ENCODE results near the gene KIF13A.

KIF13A gene

DNA sequence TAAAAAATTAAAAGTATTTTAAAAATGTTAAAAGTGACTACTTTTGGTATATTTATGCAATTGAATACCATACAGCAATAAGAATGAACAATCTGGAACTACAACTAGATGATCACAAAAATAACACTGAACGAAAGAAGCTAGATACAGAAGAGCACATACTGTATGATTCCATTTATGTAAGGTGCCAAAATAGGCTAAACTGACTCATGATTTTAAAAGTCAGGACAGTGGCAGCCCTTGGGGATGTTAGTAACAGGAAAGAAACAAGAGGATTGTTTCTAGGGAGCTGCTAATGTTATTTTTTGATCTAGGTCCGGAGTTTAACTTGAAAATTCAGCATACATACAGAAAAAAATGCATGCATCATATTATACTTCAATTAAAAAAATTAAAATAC is 42.3 kb downstream of the KIF13A start:
- no peak overlapping the region for H3K27ac ChIP-seq (ENCODE audit: low read length)
- H3K36me3 ChIP-seq (ENCODE audit: insufficient read depth, low read depth, low read length) = no peaks in the 10 kb centered on the region
- peaks cover 7% of the 10 kb centered on the region; the same call in 1 of the 2 replicates for H3K4me1 ChIP-seq (ENCODE audit: insufficient read depth, low read length)
- H3K9me3 ChIP-seq (ENCODE audit: insufficient read depth, low read depth, low read length) = no peaks in the 10 kb centered on the region
- no peaks in the 10 kb centered on the region for H3K27me3 ChIP-seq (ENCODE audit: insufficient read depth, low read length)
- no peak overlapping the region for H3K4me3 ChIP-seq (ENCODE audit: low read length)
- H3K9ac ChIP-seq (ENCODE audit: low read depth, low read length) = no peak overlapping the region

DNA sequence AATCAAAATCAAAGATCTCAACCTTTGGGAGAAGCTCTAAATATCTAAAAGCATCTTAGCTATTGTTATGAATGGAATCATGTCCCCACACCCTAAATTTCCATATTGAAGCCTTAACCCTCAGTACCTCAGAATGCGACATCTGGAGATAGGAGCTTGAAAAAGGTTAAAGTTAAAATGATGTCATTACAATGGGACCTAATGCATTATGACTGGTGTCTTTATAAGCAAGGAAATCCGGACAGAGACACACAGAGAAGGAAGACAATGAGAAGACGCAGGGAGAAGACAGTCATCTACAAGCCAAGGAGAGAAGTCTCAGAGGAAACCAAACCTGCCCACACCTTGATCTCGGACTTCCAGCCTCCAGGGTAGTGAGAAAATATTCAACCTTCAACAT is 46.1 kb downstream of the KIF13A start:
- no peak overlapping the region for H3K27ac ChIP-seq (ENCODE audit: low read length)
- peaks cover 25% of the 10 kb centered on the region for H3K4me1 ChIP-seq (ENCODE audit: insufficient read depth, low read length)
- H3K4me3 ChIP-seq (ENCODE audit: low read length) = no peak overlapping the region
- H3K27me3 ChIP-seq (ENCODE audit: insufficient read depth, low read length) = no peaks in the 10 kb centered on the region
- H3K36me3 ChIP-seq (ENCODE audit: insufficient read depth, low read depth, low read length) = no peaks in the 10 kb centered on the region
- no peak overlapping the region for H3K9ac ChIP-seq (ENCODE audit: low read depth, low read length)
- H3K9me3 ChIP-seq (ENCODE audit: insufficient read depth, low read depth, low read length) = no peaks in the 10 kb centered on the region

DNA sequence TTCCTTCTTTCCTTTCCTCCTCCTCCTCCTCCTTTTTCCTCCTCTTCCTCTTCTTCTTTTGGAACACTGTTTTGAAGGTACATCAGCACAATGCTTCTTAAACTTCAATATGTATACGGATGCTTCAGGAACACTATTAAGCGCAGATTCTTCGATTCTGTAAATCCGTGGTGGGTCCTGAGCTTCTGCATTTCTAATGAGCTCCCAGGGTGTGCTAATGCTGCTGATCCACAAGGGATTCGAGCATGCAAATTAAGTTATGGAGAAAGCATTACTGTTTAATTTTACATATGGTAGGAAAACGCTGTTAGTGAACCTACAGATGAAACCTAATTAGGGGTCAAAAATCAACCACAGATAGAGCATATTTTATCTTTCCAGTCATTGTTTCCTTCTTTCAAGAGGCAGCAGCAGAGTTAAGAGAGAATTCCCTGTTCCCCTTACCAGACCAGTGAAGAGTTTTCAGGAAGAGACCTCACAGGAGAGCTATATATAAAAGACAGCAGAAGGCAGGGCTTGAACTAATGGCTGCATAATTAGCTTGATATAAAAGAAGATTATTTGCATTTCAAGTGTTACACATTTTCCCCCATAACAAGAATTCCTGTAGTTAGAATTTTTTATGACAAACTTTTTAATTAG is 47.2 kb downstream of the KIF13A start:
- H3K4me1 ChIP-seq (ENCODE audit: insufficient read depth, low read length) = peaks cover 32% of the 10 kb centered on the region
- H3K36me3 ChIP-seq (ENCODE audit: insufficient read depth, low read depth, low read length) = no peaks in the 10 kb centered on the region
- H3K9ac ChIP-seq (ENCODE audit: low read depth, low read length) = peak overlapping the region; percentile 19; the same call in 1 of the 2 replicates
- no peaks in the 10 kb centered on the region for H3K9me3 ChIP-seq (ENCODE audit: insufficient read depth, low read depth, low read length)
- no peaks in the 10 kb centered on the region for H3K27me3 ChIP-seq (ENCODE audit: insufficient read depth, low read length)
- no peak overlapping the region for H3K27ac ChIP-seq (ENCODE audit: low read length)
- H3K4me3 ChIP-seq (ENCODE audit: low read length) = peak overlapping the region; percentile 71

DNA sequence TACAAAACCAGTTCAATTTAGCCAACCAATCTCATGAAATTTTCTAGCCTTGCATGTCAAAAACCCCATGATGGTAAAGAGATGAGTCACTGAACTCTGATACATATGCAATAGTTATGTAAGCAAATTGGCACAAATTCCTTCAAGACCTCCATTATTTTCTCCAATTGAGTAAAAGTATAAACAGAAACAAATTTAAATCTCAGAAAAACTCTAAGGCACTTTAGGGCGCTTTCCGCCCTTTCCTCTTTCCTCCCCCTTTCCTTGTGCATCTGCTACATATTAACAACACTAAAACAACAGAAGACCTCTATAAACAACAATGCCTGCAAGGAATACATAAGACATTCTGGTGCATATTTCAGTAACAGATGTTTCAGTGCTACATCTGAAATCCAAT is 48.5 kb downstream of the KIF13A start:
- Histone ChIP-seq H3K4me3 (ENCODE audit: low read length) (peak overlapping the region; percentile 71; the same call in 1 of the 2 replicates), H3K27ac (ENCODE audit: low read length) (no peak overlapping the region), H3K36me3 (ENCODE audit: insufficient read depth, low read depth, low read length) (no peaks in the 10 kb centered on the region), H3K9me3 (ENCODE audit: insufficient read depth, low read depth, low read length) (no peaks in the 10 kb centered on the region), H3K27me3 (ENCODE audit: insufficient read depth, low read length) (no peaks in the 10 kb centered on the region), H3K9ac (ENCODE audit: low read depth, low read length) (peak overlapping the region; percentile 52; the same call in 1 of the 2 replicates), H3K4me1 (ENCODE audit: insufficient read depth, low read length) (peaks cover 35% of the 10 kb centered on the region)

DNA sequence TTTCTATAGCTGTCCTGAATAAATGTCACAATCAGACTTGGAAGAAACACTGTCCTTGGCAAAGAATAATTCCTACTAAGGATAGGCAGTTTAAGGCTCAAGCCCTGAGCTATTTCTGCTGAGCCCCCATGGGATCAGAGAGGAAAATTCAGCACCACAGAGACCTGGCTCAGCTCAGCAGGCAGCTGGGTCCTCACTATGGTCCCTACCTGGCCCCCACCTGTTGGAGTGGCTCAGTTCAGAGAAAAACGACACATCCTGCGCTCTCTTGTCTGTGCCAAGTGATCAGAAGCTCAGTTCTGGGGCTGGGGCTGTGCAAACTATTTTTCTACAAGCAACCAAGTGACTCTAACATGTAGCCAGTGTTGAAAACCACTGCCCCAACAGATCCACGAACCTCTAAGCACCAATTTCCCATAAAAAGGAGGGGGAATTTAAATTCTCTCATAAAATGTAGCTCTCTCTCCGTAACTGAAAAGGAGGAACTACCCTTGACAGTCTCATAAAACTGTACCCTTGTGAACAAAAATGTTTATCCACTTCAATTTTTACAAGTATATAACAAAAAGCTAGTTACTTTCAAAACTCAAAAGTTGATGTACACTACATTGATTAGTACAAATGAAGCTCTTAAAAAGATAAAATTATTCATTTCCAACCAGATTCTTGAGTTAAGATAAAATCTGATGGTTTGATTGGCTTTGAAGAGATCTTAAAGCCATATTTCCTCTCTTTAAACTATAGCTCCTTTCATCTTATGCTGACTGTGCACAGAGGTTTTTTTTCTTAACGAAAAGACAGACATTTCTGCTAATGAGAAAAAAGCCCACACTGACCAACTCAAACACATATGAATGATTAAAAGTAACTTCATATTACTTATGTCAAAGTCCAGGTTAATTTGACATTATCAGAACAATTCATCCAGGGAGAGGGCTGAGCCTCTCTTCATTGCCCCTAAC is 52.0 kb downstream of the KIF13A start:
- Histone ChIP-seq H3K27ac (ENCODE audit: low read length) (no peak overlapping the region), H3K4me1 (ENCODE audit: insufficient read depth, low read length) (peaks cover 50% of the 10 kb centered on the region), H3K4me3 (ENCODE audit: low read length) (no peak overlapping the region), H3K27me3 (ENCODE audit: insufficient read depth, low read length) (no peaks in the 10 kb centered on the region), H3K9me3 (ENCODE audit: insufficient read depth, low read depth, low read length) (no peaks in the 10 kb centered on the region), H3K36me3 (ENCODE audit: insufficient read depth, low read depth, low read length) (no peaks in the 10 kb centered on the region), H3K9ac (ENCODE audit: low read depth, low read length) (no peak overlapping the region)

DNA sequence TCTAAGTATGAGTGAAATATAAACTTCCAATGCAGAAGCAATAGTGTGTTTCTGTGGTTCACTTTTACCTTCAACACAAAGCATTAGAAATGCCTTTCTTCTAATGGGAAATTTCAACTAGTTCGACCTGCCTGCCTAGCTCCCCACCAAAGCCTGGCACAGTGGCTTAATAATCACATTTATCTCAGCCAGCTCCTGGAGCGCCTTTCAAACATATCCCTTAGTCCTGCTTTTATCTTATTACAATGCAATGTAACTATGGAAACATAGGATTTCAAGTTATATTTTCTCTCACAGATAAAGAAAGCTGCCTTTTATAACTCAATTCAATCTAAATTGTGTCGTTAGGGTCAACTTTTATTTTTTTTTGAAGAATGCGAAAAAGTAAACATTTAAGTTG is 53.7 kb downstream of the KIF13A start:
- Histone ChIP-seq H3K4me1 (ENCODE audit: insufficient read depth, low read length) (peaks cover 44% of the 10 kb centered on the region), H3K9me3 (ENCODE audit: insufficient read depth, low read depth, low read length) (no peaks in the 10 kb centered on the region), H3K27me3 (ENCODE audit: insufficient read depth, low read length) (no peaks in the 10 kb centered on the region), H3K27ac (ENCODE audit: low read length) (no peak overlapping the region), H3K4me3 (ENCODE audit: low read length) (no peak overlapping the region), H3K36me3 (ENCODE audit: insufficient read depth, low read depth, low read length) (no peaks in the 10 kb centered on the region), H3K9ac (ENCODE audit: low read depth, low read length) (no peak overlapping the region)

DNA sequence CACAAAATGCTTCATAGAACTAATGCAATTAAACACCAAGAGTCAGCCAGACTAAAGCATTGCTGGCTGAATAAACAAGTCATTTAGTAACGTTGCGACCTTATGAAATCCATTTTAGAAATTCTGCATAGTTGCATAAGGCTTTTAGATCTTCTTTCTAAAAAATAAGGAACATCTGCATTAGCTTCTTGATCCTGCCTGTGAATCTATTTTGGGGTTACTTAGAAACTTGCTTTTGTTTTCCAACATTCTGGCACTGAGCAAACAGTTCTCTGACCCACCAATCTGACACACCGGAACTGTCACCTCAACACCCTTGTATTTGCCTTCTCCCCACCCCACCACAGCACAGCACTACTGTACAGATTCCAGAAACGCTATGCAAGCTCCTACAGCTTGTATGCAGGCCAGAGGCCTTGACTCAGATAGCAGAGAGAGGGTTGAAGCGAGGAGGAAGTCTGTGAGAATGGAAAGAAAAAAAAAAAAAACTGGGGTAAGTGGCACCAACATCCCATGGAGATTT is 55.0 kb downstream of the KIF13A start:
- H3K27me3 ChIP-seq (ENCODE audit: insufficient read depth, low read length) = no peaks in the 10 kb centered on the region
- H3K4me3 ChIP-seq (ENCODE audit: low read length) = no peak overlapping the region
- H3K9me3 ChIP-seq (ENCODE audit: insufficient read depth, low read depth, low read length) = no peaks in the 10 kb centered on the region
- no peaks in the 10 kb centered on the region for H3K36me3 ChIP-seq (ENCODE audit: insufficient read depth, low read depth, low read length)
- H3K4me1 ChIP-seq (ENCODE audit: insufficient read depth, low read length) = peaks cover 37% of the 10 kb centered on the region
- H3K9ac ChIP-seq (ENCODE audit: low read depth, low read length) = no peak overlapping the region
- H3K27ac ChIP-seq (ENCODE audit: low read length) = no peak overlapping the region

DNA sequence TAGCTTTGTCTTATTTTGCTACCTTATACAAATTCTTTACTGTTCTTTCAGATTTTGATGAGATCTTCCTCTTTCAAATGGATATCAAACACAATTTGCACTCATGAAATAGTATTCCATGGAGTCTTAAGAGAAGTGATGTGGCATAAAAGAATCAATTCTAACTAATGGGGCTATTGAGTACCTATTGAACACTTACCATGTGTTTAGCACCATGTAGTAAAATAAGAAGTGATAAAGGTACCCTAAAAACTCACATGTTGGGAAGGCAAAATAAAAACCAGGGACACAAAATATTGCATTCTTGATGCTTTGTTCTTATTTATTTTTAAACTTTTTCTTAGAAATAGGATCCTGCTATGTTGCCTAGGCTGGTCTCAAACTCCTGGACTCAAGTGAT is 56.2 kb downstream of the KIF13A start:
- Histone ChIP-seq H3K9me3 (ENCODE audit: insufficient read depth, low read depth, low read length) (no peaks in the 10 kb centered on the region), H3K4me3 (ENCODE audit: low read length) (no peak overlapping the region), H3K27ac (ENCODE audit: low read length) (no peak overlapping the region), H3K36me3 (ENCODE audit: insufficient read depth, low read depth, low read length) (no peaks in the 10 kb centered on the region), H3K27me3 (ENCODE audit: insufficient read depth, low read length) (no peaks in the 10 kb centered on the region), H3K9ac (ENCODE audit: low read depth, low read length) (no peak overlapping the region), H3K4me1 (ENCODE audit: insufficient read depth, low read length) (peaks cover 35% of the 10 kb centered on the region)

DNA sequence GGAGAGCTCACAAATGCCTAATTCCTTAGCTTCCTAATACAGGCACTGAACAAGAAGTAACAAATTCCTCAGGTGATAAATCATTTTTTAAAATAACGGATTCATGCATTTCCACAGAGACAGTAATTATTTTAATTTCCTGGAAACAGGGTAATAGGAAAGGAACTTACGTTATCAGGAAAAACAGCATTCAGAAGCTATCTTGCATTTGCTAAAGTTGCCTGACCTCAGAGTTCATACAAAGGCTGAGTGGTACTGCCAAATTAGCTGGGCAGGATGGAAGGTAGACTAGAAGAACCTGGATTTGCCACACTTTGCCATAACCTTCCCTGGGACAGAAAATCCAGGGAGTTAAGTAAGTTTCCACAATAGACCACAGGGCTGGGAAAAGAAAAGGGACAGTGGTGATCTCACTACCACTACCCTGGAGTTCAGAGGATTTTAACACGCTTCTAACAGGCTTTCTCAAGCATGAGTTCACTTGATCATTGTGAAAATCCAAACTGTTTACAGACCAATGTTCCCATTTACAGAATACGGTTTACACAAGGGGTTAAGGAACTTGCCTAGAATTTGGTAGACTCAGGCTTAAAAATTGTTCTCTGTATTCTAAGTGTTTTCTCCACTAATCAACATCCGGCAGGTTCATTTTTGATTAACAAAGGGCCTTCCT is 57.0 kb downstream of the KIF13A start:
- Histone ChIP-seq H3K27ac (ENCODE audit: low read length) (no peak overlapping the region), H3K4me1 (ENCODE audit: insufficient read depth, low read length) (peaks cover 33% of the 10 kb centered on the region), H3K36me3 (ENCODE audit: insufficient read depth, low read depth, low read length) (no peaks in the 10 kb centered on the region), H3K9ac (ENCODE audit: low read depth, low read length) (no peak overlapping the region), H3K4me3 (ENCODE audit: low read length) (no peak overlapping the region), H3K27me3 (ENCODE audit: insufficient read depth, low read length) (no peaks in the 10 kb centered on the region), H3K9me3 (ENCODE audit: insufficient read depth, low read depth, low read length) (no peaks in the 10 kb centered on the region)

DNA sequence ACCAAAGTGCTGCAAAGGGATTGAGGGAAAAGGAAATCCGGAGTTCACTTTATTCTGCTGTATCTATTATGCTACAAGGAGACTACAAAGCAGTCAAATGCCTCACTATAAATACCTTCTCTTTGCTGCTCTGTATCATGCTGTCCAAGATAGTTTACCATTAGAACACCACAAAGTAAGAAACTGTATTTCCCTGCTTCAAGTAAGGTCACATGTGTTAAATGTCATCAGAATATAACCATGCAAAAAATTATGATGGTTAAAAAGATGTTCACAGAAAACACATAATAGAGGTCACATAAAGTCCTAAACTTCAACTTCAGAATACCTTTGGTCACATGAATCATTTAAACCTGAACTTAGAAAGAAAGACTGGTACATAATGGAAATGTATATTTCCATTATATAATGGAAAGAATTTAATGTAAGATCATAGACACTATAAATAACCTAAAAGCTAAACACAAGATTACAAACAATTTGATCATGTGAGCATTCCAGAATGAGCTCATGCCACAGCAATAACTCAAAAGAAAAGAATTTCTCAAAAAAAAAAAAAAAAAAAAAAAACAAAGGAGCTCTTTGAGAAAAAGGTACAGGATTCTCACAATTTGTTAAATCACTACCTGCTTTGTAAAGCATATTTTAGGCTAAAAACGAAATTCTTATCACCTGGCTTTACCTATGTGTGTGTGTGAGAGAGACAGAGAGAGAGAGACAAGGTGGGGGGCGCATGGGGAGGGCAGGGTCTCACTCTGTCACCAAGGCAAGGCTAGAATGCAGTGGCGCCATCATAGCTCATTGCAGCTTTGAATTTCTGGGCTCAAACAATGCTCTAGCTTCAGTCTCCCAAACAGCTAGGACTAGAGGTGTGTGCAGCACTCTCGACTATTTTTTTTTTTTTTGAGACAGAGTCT is 58.7 kb downstream of the KIF13A start:
- no peak overlapping the region for H3K4me3 ChIP-seq (ENCODE audit: low read length)
- H3K4me1 ChIP-seq (ENCODE audit: insufficient read depth, low read length) = peaks cover 35% of the 10 kb centered on the region
- no peaks in the 10 kb centered on the region for H3K27me3 ChIP-seq (ENCODE audit: insufficient read depth, low read length)
- no peaks in the 10 kb centered on the region for H3K36me3 ChIP-seq (ENCODE audit: insufficient read depth, low read depth, low read length)
- no peak overlapping the region for H3K9ac ChIP-seq (ENCODE audit: low read depth, low read length)
- no peaks in the 10 kb centered on the region for H3K9me3 ChIP-seq (ENCODE audit: insufficient read depth, low read depth, low read length)
- H3K27ac ChIP-seq (ENCODE audit: low read length) = no peak overlapping the region

DNA sequence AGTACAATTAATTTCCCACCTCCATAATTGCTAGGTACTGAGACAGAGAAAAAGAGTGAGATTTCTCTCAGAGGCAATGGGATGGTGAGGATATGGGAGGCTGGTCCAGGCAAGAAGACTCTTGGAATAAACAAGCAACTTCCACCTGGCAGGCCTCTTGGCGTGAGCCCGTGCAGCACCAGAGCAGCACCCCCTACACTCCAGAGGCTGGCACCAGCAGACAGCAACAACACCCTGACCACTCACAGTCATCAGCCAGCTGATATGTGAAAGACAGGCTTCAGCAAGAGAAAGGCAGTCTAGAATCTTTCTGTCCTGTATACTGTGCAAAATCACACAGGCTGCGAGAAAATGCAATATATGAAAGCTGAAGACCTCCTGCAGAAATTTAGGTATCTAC is 59.7 kb downstream of the KIF13A start:
- no peaks in the 10 kb centered on the region for H3K9me3 ChIP-seq (ENCODE audit: insufficient read depth, low read depth, low read length)
- H3K4me1 ChIP-seq (ENCODE audit: insufficient read depth, low read length) = peaks cover 39% of the 10 kb centered on the region
- H3K4me3 ChIP-seq (ENCODE audit: low read length) = no peak overlapping the region
- H3K27me3 ChIP-seq (ENCODE audit: insufficient read depth, low read length) = no peaks in the 10 kb centered on the region
- H3K36me3 ChIP-seq (ENCODE audit: insufficient read depth, low read depth, low read length) = no peaks in the 10 kb centered on the region
- no peak overlapping the region for H3K27ac ChIP-seq (ENCODE audit: low read length)
- H3K9ac ChIP-seq (ENCODE audit: low read depth, low read length) = no peak overlapping the region
